Breast epithelium (tissue), 4 donors: ENCODE measurements around the gene TOR1AIP1. TPM values are rescaled to one million over a fixed set of nuclear protein-coding genes. Genes with fewer than 3 reads are reported as not detected.

Experiments used
- DNase-seq, 2 donors: peaks; one replicate each; pipeline ENCODE4 v3.0.0-alpha.2; 2019; ENCODE audit warnings: low spot score in 2 of 2
- H3K27ac ChIP-seq, 2 donors: fragments of 200-600 bp; sonication (generic) in 1 of 2; one replicate each; pipeline ENCODE4 v1.5.1; 2016 to 2019; ENCODE audit warnings: mild to moderate bottlenecking in 1 of 2
- H3K27me3 ChIP-seq, 2 donors: fragments of 200-600 bp; sonication (generic) in 1 of 2; one replicate each; pipeline versions ENCODE4 v1.5.1 to v1.6.0; 2017 to 2019; ENCODE audit warnings: control low read depth in 1 of 2, mild to moderate bottlenecking in 1 of 2
- H3K36me3 ChIP-seq: fragments of 200-600 bp; one replicate; pipeline ENCODE4 v1.5.1; 2019
- H3K4me1 ChIP-seq, 2 donors: fragments of 200-600 bp; sonication (generic); one replicate each; pipeline ENCODE4 v1.5.1; 2016 to 2019; ENCODE audit warnings: control low read depth in 1 of 2
- H3K4me3 ChIP-seq, 3 donors: fragments of 200-600 bp; sonication (generic); 1 replicate in 2 of 3; 2 replicates in 1 of 3; pipeline ENCODE4 v1.5.1; 2016 to 2019; ENCODE audit warnings: mild to moderate bottlenecking in 3 of 3, moderate library complexity in 2 of 3
- H3K9me3 ChIP-seq, 2 donors: fragments of 200-600 bp; sonication (generic) in 1 of 2; one replicate each; pipeline ENCODE4 v1.5.1; 2016 to 2019; ENCODE audit warnings: control low read depth in 1 of 2
- POLR2A ChIP-seq: fragments of 450-650 bp; IDR thresholded peaks from one replicate; pipeline ENCODE4 v1.6.1; 2016; ENCODE audit warnings: antibody characterized with exemption, mild to moderate bottlenecking, moderate library complexity
- POLR2AphosphoS5 ChIP-seq, 3 donors: sonication (generic); formaldehyde crosslinking; IDR thresholded peaks; one replicate each; pipeline ENCODE4 v1.6.1; 2017; ENCODE audit warnings: antibody characterized with exemption in 3 of 3
- intact Hi-C: fragments of 100-400 bp; cut with DNase I; formaldehyde crosslinking; loops from one replicate; pipeline ENCODE4 v1.15.1; 2023; ENCODE audit warnings: low total_unique reads
- total RNA-seq, 3 donors: library from RNA; depleted of rRNA; stranded (reverse); fragments of >200 nt; gene quantifications; one replicate each; pipeline ENCODE4 v1.1.0, GENCODE V29; 2016
- TF ChIP-seq, protein P1 (sequence below), 3 donors: fragments of 450-650 bp; IDR thresholded peaks; one replicate each; pipeline ENCODE4 v1.5.1; 2016 to 2017; ENCODE audit warnings: antibody characterized with exemption in 3 of 3, mild to moderate bottlenecking in 3 of 3, moderate library complexity in 3 of 3

The TOR1AIP1 gene
- total RNA-seq, 3 donors from 2014 or later: 55.7 to 112 (median 90.9) TPM

DNA sequence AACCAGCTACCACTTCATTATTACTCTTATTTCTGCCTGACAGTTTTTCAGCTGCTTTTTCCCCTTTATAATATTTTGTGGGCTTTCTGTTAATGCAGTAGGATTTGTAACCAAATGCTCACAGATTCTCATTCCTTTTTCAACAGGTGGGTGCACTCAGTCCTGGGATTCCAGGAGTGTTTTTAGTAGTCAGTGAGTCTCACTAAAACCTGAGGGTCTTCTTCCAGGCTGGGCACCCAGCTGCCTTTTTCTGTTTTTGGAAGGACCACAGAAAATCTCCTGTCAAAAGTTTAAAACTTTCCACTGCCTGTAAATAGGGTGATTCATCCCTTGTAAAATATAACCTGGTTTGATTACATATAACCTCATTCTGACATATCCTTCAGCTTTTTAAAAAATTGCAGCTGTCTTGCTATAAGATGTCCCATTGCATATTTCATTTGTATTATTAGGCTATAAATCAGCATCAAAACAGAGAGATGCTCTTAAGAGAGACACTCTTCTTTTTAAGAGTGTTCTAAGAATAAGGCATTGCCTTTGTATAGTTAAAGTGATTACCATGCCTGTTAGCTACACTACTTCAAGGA is 55.7 kb downstream of the TOR1AIP1 start:
- Histone ChIP-seq H3K36me3 (no peaks in the 10 kb centered on the region), H3K27ac (no peak overlapping the region), H3K4me1 (no peaks in the 10 kb centered on the region), H3K27me3 (no peaks in the 10 kb centered on the region), H3K9me3 (no peaks in the 10 kb centered on the region), H3K4me3 (no peak overlapping the region)
- no peak for DNase-seq
- TF ChIP-seq POLR2AphosphoS5 (IDR thresholded peaks at IDR 0.05) (no peak), POLR2A (no peak)
- TF ChIP-seq, protein P1, sequence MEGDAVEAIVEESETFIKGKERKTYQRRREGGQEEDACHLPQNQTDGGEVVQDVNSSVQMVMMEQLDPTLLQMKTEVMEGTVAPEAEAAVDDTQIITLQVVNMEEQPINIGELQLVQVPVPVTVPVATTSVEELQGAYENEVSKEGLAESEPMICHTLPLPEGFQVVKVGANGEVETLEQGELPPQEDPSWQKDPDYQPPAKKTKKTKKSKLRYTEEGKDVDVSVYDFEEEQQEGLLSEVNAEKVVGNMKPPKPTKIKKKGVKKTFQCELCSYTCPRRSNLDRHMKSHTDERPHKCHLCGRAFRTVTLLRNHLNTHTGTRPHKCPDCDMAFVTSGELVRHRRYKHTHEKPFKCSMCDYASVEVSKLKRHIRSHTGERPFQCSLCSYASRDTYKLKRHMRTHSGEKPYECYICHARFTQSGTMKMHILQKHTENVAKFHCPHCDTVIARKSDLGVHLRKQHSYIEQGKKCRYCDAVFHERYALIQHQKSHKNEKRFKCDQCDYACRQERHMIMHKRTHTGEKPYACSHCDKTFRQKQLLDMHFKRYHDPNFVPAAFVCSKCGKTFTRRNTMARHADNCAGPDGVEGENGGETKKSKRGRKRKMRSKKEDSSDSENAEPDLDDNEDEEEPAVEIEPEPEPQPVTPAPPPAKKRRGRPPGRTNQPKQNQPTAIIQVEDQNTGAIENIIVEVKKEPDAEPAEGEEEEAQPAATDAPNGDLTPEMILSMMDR (IDR thresholded peaks at IDR 0.05): no peak
- intact Hi-C loops: no loop called here

DNA sequence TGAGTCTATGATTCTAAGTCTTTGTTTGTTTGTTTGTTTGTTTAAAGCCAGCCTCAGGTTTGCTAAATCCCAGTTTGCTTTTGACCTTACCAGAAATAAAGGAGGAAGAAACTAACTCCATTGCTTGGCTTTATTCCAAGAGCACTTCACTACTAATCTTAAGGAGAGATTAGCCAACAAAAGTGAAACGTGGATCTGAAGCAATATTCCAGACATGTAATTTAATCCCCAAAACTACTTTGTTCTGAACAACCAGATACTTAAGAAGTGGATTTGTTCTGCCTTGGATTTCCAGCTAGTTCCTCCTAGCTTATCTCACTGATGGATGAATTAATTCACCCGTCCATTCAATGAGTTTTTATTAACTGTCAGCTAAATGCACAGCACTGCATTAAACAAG is 56.7 kb downstream of the TOR1AIP1 start:
- H3K27ac ChIP-seq: no peak overlapping the region
- no peaks in the 10 kb centered on the region for H3K36me3 ChIP-seq
- no peaks in the 10 kb centered on the region for H3K4me1 ChIP-seq
- no peaks in the 10 kb centered on the region for H3K9me3 ChIP-seq
- no peak for TF ChIP-seq POLR2AphosphoS5 (IDR thresholded peaks at IDR 0.05)
- TF ChIP-seq, protein P1 (IDR thresholded peaks at IDR 0.05): no peak
- TF ChIP-seq POLR2A: no peak
- DNase-seq: no peak
- H3K27me3 ChIP-seq: no peaks in the 10 kb centered on the region
- no peak overlapping the region for H3K4me3 ChIP-seq
- intact Hi-C loops: no loop called here

DNA sequence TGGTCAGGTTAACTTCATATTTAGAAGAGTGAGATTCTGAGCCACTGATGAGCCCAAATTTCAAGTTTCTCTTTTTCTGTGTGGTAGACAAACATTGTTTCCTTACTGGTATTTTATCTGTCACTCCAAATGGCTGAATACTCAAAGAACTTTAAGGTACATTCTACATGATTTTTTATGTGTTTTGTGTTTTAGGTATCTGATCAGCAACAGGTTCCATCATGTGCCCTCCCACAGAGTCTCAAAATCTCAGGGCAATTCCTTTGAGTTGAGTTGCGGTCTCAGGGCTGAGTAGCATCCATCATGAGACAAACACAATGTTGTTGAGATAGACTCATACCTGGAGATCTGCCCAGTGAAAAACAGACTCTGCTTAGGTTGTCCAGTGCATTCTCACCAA is 57.9 kb downstream of the TOR1AIP1 start:
- intact Hi-C loops: no loop called here
- no peak overlapping the region for H3K4me3 ChIP-seq
- H3K27me3 ChIP-seq: no peaks in the 10 kb centered on the region
- H3K27ac ChIP-seq: no peak overlapping the region
- H3K36me3 ChIP-seq: no peaks in the 10 kb centered on the region
- no peak for DNase-seq
- no peaks in the 10 kb centered on the region for H3K9me3 ChIP-seq
- no peaks in the 10 kb centered on the region for H3K4me1 ChIP-seq
- TF ChIP-seq, protein P1 (IDR thresholded peaks at IDR 0.05): no peak
- no peak for TF ChIP-seq POLR2A

DNA sequence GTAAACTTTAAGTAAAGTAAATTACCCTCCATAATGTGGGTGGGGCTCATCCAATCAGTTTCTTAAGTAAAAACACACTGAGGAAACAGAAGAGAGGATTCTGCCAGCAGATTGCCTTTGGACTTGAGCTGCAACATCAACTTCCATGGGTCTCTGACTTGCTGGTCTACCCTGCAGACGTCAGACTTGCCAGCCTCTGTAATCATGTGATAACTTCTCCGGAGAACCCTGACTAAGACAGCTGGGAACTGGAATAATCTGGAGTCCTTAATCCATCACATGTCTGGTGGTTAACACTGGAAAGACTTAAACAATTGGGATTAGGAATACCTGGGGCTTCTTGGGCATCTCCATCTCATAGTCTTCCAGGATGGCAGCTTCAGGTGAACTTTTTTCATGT is 59.4 kb downstream of the TOR1AIP1 start:
- H3K27ac ChIP-seq: no peak overlapping the region
- TF ChIP-seq POLR2AphosphoS5 (IDR thresholded peaks at IDR 0.05) (no peak), POLR2A (no peak)
- TF ChIP-seq, protein P1 (IDR thresholded peaks at IDR 0.05): no peak
- intact Hi-C loops: no loop called here
- DNase-seq: no peak
- no peak overlapping the region for H3K4me3 ChIP-seq
- H3K9me3 ChIP-seq: no peaks in the 10 kb centered on the region
- H3K4me1 ChIP-seq: no peaks in the 10 kb centered on the region
- H3K27me3 ChIP-seq: no peaks in the 10 kb centered on the region
- no peaks in the 10 kb centered on the region for H3K36me3 ChIP-seq

DNA sequence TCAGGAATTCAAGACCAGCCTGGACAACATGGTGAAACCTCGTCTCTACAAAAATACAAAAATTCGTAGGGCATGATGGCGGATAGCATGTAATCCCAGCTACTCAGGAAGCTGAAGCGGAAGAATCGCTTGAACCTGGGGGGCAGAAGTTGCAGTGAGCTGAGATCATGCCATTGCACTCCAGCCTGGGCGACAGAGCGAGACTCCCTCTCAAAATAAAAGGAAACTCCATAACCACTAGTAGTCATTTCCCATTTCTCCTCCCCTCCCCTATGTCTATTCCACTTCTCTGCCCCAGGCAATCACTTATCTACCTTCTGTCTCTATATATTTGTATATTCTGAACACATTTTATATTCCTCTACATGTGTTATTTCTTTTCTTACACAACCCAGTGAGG is 68.6 kb downstream of the TOR1AIP1 start:
- no peaks in the 10 kb centered on the region for H3K9me3 ChIP-seq
- H3K27me3 ChIP-seq: no peaks in the 10 kb centered on the region
- TF ChIP-seq, protein P1 (IDR thresholded peaks at IDR 0.05): no peak
- no peak for TF ChIP-seq POLR2AphosphoS5 (IDR thresholded peaks at IDR 0.05)
- no peak for TF ChIP-seq POLR2A
- DNase-seq: no peak
- H3K4me3 ChIP-seq: no peak overlapping the region
- intact Hi-C loops: no loop called here
- no peaks in the 10 kb centered on the region for H3K36me3 ChIP-seq
- H3K4me1 ChIP-seq: no peaks in the 10 kb centered on the region
- no peak overlapping the region for H3K27ac ChIP-seq
